IPS DF 4.7 (cell line): ENCODE data around the gene NUP214.

Experiments used
- DNase-seq: peaks from one replicate; pipeline ENCODE4 v3.0.0-alpha.2; 2013; ENCODE audit warnings: low spot score; ENCODE audit errors: extremely low read depth

Gene NUP214

GRCh38 chr9:131125288-131126058 is at the start of gene NUP214:
Gene NUP214, plus strand, starts transcription at chr9:131125586. Its CDS starts 119 bp downstream, at chr9:131125705.
- DNase-seq = peak; percentile 76

GRCh38 chr9:131076347-131077195 is 48.8 kb upstream of the NUP214 start:
- no peak for DNase-seq

- DNase-seq = no peak
These were observed 46.7 kb upstream of the NUP214 start for GRCh38 chr9:131078427-131079366.

- no peak for DNase-seq
These were observed 44.8 kb upstream of the NUP214 start for GRCh38 chr9:131080589-131080988.

- DNase-seq = no peak
These were observed 43.5 kb upstream of the NUP214 start for GRCh38 chr9:131081868-131082267.

- DNase-seq = no peak
These were observed 42.4 kb upstream of the NUP214 start for GRCh38 chr9:131082774-131083512.

- DNase-seq = no peak
These were observed 40.6 kb upstream of the NUP214 start for GRCh38 chr9:131084661-131085369.

GRCh38 chr9:131085370-131086122 is 39.8 kb upstream of the NUP214 start:
- no peak for DNase-seq

- no peak for DNase-seq
These were observed 38.0 kb upstream of the NUP214 start for GRCh38 chr9:131087354-131087893.

GRCh38 chr9:131090025-131090787 is 35.2 kb upstream of the NUP214 start:
- DNase-seq = no peak

- DNase-seq = no peak
These were observed 33.9 kb upstream of the NUP214 start for GRCh38 chr9:131091352-131091992.

- DNase-seq = no peak
These were observed 33.4 kb upstream of the NUP214 start for GRCh38 chr9:131092030-131092429.

GRCh38 chr9:131092548-131093440 is 32.6 kb upstream of the NUP214 start:
- DNase-seq = no peak

GRCh38 chr9:131094015-131094414 is 31.4 kb upstream of the NUP214 start:
- DNase-seq = no peak

GRCh38 chr9:131094622-131095021 is 30.8 kb upstream of the NUP214 start:
- no peak for DNase-seq

GRCh38 chr9:131095666-131096268 is 29.6 kb upstream of the NUP214 start:
- no peak for DNase-seq
